HEK293 (cell line): Measurements from ENCODE around the gene GOLT1B.

ENCODE experiments used
- EGR2 ChIP-seq: fragments of 450-650 bp; formaldehyde crosslinking; IDR thresholded peaks from 2 replicates; pipeline ENCODE4 v1.5.1; 2016; ENCODE audit warnings: low read depth, missing biosample characterization, missing genetic modification characterization
- TF ChIP-seq, protein P1 (sequence below): fragments of 450-650 bp; formaldehyde crosslinking; IDR thresholded peaks from 2 replicates; pipeline ENCODE4 v1.5.1; 2016; ENCODE audit warnings: missing biosample characterization, missing genetic modification characterization

DNA sequence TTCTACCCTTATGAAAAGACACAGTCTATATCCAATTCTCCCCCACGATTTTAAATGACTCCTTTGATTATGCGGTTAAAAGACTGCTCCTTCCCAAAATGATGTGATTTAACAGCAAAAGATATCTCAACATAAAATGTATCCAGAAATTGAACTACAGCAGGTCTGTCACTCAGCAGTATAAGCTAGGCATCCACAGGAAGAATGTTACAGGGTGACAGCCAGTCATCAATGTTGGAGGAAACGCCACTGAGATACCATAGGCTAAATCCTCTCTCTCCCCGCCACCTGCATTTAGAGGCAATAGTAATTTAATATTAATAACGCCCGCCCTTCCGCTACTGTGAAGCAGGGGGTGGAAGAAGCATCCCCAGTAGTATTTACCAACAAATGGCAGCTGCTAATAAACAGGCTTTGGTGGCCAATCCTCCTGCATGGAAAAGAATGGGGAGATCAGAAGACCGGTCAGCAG lies 767 bp upstream of the GOLT1B start:
- TF ChIP-seq, protein P1, sequence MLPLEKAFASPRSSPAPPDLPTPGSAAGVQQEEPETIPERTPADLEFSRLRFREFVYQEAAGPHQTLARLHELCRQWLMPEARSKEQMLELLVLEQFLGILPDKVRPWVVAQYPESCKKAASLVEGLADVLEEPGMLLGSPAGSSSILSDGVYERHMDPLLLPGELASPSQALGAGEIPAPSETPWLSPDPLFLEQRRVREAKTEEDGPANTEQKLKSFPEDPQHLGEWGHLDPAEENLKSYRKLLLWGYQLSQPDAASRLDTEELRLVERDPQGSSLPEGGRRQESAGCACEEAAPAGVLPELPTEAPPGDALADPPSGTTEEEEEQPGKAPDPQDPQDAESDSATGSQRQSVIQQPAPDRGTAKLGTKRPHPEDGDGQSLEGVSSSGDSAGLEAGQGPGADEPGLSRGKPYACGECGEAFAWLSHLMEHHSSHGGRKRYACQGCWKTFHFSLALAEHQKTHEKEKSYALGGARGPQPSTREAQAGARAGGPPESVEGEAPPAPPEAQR, result no peak
- no peak for TF ChIP-seq EGR2
